MM.1S (cell line): ENCODE measurements around the gene DNAJC27.

ENCODE experiments used
- EZH2 ChIP-seq: fragments of 300-600 bp; sonication (generic); optimal IDR thresholded peaks from 2 replicates; pipeline ENCODE3; 2017; ENCODE audit warnings: low read depth, mild to moderate bottlenecking, antibody characterized with exemption, low read length, mixed read lengths
- TF ChIP-seq, protein P1 (sequence below): fragments of 300-600 bp; sonication (generic); IDR thresholded peaks from 2 replicates; pipeline ENCODE4 v1.5.1; 2016; ENCODE audit warnings: antibody characterized with exemption, low read length, mixed read lengths

DNA sequence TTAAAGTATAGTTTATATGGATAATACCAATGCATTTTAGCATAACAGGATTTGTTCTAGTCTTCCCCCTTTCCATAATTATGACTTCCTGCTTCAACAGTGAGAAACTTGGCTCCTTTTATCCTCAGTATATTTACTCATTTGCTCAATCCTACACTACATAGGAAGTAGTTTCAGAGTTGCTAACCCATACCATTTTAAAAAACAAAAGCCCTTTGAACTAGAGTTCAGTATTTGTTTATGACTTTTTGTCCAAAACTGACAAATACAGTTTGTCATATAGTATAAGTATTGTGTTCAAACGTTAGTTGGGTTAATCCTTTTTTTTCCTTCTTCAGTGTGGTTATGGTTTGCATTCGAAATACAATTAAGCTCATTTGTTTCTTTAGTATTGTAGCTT lies 5.9 kb upstream of the DNAJC27 start:
- TF ChIP-seq, protein P1, sequence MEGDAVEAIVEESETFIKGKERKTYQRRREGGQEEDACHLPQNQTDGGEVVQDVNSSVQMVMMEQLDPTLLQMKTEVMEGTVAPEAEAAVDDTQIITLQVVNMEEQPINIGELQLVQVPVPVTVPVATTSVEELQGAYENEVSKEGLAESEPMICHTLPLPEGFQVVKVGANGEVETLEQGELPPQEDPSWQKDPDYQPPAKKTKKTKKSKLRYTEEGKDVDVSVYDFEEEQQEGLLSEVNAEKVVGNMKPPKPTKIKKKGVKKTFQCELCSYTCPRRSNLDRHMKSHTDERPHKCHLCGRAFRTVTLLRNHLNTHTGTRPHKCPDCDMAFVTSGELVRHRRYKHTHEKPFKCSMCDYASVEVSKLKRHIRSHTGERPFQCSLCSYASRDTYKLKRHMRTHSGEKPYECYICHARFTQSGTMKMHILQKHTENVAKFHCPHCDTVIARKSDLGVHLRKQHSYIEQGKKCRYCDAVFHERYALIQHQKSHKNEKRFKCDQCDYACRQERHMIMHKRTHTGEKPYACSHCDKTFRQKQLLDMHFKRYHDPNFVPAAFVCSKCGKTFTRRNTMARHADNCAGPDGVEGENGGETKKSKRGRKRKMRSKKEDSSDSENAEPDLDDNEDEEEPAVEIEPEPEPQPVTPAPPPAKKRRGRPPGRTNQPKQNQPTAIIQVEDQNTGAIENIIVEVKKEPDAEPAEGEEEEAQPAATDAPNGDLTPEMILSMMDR: no peak
- no peak for TF ChIP-seq EZH2
